K562 (cell line): ENCODE measurements around the gene ZNF106. TPM values are rescaled to one million over a fixed set of nuclear protein-coding genes. Genes with fewer than 3 reads are reported as not detected.
A peak's percentile ranks its signal among the peaks of the same experiment; 100 is the strongest.

Experiments
- ATF3 ChIP-seq, 2 experiments: fragments of 450-650 bp in 1 of 2; sonication (generic) in 1 of 2; formaldehyde crosslinking in 1 of 2; IDR thresholded peaks in 1 of 2; conservative IDR thresholded peaks in 1 of 2; 2 replicates each; pipeline versions ENCODE4 v1.6.1 to v1.8.1; 2016 to 2023; ENCODE audit warnings: mild to moderate bottlenecking in 2 of 2, moderate library complexity in 2 of 2, inconsistent platforms in 1 of 2, missing genetic modification reagents in 1 of 2
- CHD2 ChIP-seq: IDR thresholded peaks from 2 replicates; pipeline ENCODE4 v1.6.1; 2011; ENCODE audit warnings: low read depth, low read length
- KDM1A ChIP-seq, 2 experiments: fragments of 450-650 bp; IDR thresholded peaks; 2 replicates each; pipeline ENCODE4 v1.6.1; 2016; ENCODE audit warnings: mild to moderate bottlenecking in 2 of 2
- MIER1 ChIP-seq: fragments of 450-650 bp; IDR thresholded peaks from 2 replicates; pipeline ENCODE4 v1.6.1; 2016; ENCODE audit warnings: antibody characterized with exemption, mild to moderate bottlenecking, low read depth
- NFRKB ChIP-seq: fragments of 450-650 bp; IDR thresholded peaks from 2 replicates; pipeline ENCODE4 v1.6.1; 2016; ENCODE audit warnings: low read depth
- POLR2A ChIP-seq: fragments of 450-650 bp; conservative IDR thresholded peaks from 2 replicates; pipeline ENCODE4 v1.6.1; 2016
- TEAD4 ChIP-seq, 2 experiments: sonication (generic) in 1 of 2; formaldehyde crosslinking in 1 of 2; IDR thresholded peaks; 2 replicates each; pipeline versions ENCODE4 v1.6.1 to v1.8.0; 2012 to 2022; ENCODE audit warnings: borderline replicate concordance in 1 of 2, inconsistent platforms in 1 of 2, low read length in 1 of 2, mild to moderate bottlenecking in 1 of 2, missing genetic modification reagents in 1 of 2
- polyA plus RNA-seq, 8 experiments: library from polyadenylated mRNA; depleted of rRNA in 4 of 8; stranded (reverse) in 5 of 8; unstranded in 3 of 8; fragments of >200 nt; fragmentation: Nextera tagmentation in 2 of 8; fragmentation: Illumina TruSeq in 1 of 8; extraction: Ambion mirVana in 2 of 8; extraction: Trizol in 1 of 8; gene quantifications; 2 replicates each; pipeline versions ENCODE4 v1.2.1 to v1.2.3, GENCODE V29; 2011 to 2014; ENCODE audit warnings: inconsistent platforms in 1 of 8, missing spikeins in 1 of 8
- total RNA-seq, 7 experiments: library from RNA; depleted of rRNA in 6 of 7; stranded (reverse); fragments of >200 nt in 6 of 7; fragmentation: Illumina TruSeq in 2 of 7; extraction: Trizol in 2 of 7; gene quantifications; 2 replicates each; pipeline versions ENCODE4 v1.2.1 to v1.2.3, GENCODE V29; 2011 to 2021; ENCODE audit warnings: low replicate concordance in 1 of 7
- TF ChIP-seq, protein P1 (sequence below): sonication (generic); formaldehyde crosslinking; IDR thresholded peaks from 2 replicates; pipeline ENCODE4 v1.8.1; 2023; ENCODE audit warnings: mild to moderate bottlenecking, missing genetic modification reagents
- TF ChIP-seq, protein P2 (sequence below): sonication (generic); formaldehyde crosslinking; IDR thresholded peaks from 2 replicates; pipeline ENCODE4 v1.8.1; 2022; ENCODE audit warnings: missing genetic modification reagents
- TF ChIP-seq, protein P3 (sequence below), 2 experiments: fragments of 450-650 bp in 1 of 2; sonication (generic) in 1 of 2; formaldehyde crosslinking in 1 of 2; IDR thresholded peaks; 2 replicates each; pipeline versions ENCODE4 v1.7.1 to v1.9.0; 2016 to 2022; ENCODE audit warnings: inconsistent platforms in 1 of 2, mild to moderate bottlenecking in 1 of 2, missing genetic modification reagents in 1 of 2
- TF ChIP-seq, protein P4 (sequence below), 2 experiments: fragments of 450-650 bp in 1 of 2; sonication (generic) in 1 of 2; formaldehyde crosslinking; conservative IDR thresholded peaks; 2 replicates each; pipeline versions ENCODE4 v1.4.0 to v1.8.1; 2020 to 2022; ENCODE audit warnings: mild to moderate bottlenecking in 1 of 2, missing genetic modification reagents in 1 of 2

The ZNF106 gene
- total and polyA plus RNA-seq, 9 of the 15 experiments (the other 6 are each of a cell fraction or from before 2014, with no cell fraction given), result 14.4 to 55.3 (median 33.7) TPM

- TF ChIP-seq, protein P1, sequence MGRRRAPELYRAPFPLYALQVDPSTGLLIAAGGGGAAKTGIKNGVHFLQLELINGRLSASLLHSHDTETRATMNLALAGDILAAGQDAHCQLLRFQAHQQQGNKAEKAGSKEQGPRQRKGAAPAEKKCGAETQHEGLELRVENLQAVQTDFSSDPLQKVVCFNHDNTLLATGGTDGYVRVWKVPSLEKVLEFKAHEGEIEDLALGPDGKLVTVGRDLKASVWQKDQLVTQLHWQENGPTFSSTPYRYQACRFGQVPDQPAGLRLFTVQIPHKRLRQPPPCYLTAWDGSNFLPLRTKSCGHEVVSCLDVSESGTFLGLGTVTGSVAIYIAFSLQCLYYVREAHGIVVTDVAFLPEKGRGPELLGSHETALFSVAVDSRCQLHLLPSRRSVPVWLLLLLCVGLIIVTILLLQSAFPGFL (CRISPR knock-in tag), result 0 out of 2 replicates have a peak, but pooled peaks have one; percentile 69
- TF ChIP-seq CHD2, result no peak
- TF ChIP-seq, protein P2, sequence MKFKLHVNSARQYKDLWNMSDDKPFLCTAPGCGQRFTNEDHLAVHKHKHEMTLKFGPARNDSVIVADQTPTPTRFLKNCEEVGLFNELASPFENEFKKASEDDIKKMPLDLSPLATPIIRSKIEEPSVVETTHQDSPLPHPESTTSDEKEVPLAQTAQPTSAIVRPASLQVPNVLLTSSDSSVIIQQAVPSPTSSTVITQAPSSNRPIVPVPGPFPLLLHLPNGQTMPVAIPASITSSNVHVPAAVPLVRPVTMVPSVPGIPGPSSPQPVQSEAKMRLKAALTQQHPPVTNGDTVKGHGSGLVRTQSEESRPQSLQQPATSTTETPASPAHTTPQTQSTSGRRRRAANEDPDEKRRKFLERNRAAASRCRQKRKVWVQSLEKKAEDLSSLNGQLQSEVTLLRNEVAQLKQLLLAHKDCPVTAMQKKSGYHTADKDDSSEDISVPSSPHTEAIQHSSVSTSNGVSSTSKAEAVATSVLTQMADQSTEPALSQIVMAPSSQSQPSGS (CRISPR knock-in tag), result no peak
- no peak for TF ChIP-seq ATF3 (IDR thresholded peaks at IDR 0.05)
- peak; percentile 70; the same call in 1 of the 2 replicates for TF ChIP-seq ATF3 (CRISPR knock-in tag; conservative IDR thresholded peaks at IDR 0.05)
- TF ChIP-seq KDM1A (IDR thresholded peaks at IDR 0.05), result no peak
- TF ChIP-seq, protein P3, sequence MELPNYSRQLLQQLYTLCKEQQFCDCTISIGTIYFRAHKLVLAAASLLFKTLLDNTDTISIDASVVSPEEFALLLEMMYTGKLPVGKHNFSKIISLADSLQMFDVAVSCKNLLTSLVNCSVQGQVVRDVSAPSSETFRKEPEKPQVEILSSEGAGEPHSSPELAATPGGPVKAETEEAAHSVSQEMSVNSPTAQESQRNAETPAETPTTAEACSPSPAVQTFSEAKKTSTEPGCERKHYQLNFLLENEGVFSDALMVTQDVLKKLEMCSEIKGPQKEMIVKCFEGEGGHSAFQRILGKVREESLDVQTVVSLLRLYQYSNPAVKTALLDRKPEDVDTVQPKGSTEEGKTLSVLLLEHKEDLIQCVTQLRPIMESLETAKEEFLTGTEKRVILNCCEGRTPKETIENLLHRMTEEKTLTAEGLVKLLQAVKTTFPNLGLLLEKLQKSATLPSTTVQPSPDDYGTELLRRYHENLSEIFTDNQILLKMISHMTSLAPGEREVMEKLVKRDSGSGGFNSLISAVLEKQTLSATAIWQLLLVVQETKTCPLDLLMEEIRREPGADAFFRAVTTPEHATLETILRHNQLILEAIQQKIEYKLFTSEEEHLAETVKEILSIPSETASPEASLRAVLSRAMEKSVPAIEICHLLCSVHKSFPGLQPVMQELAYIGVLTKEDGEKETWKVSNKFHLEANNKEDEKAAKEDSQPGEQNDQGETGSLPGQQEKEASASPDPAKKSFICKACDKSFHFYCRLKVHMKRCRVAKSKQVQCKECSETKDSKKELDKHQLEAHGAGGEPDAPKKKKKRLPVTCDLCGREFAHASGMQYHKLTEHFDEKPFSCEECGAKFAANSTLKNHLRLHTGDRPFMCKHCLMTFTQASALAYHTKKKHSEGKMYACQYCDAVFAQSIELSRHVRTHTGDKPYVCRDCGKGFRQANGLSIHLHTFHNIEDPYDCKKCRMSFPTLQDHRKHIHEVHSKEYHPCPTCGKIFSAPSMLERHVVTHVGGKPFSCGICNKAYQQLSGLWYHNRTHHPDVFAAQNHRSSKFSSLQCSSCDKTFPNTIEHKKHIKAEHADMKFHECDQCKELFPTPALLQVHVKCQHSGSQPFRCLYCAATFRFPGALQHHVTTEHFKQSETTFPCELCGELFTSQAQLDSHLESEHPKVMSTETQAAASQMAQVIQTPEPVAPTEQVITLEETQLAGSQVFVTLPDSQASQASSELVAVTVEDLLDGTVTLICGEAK (IDR thresholded peaks at IDR 0.05), result peak; percentile 100
- TF ChIP-seq, protein P3 (CRISPR knock-in tag; IDR thresholded peaks at IDR 0.05), result peak; percentile 100
- peak; percentile 58 for TF ChIP-seq TEAD4 (IDR thresholded peaks at IDR 0.05; ENCODE audit: low read length)
- no peak for TF ChIP-seq TEAD4 (CRISPR knock-in tag; IDR thresholded peaks at IDR 0.05; ENCODE audit: borderline replicate concordance)
- peak; percentile 31; the same call in 1 of the 2 replicates for TF ChIP-seq MIER1
- TF ChIP-seq, protein P4, sequence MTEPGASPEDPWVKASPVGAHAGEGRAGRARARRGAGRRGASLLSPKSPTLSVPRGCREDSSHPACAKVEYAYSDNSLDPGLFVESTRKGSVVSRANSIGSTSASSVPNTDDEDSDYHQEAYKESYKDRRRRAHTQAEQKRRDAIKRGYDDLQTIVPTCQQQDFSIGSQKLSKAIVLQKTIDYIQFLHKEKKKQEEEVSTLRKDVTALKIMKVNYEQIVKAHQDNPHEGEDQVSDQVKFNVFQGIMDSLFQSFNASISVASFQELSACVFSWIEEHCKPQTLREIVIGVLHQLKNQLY (CRISPR knock-in tag; conservative IDR thresholded peaks at IDR 0.05), result no peak
- TF ChIP-seq NFRKB, result peak; percentile 99
- peak; percentile 89 for TF ChIP-seq POLR2A
Observed at GRCh38 chr15:42490671-42491538, at the start of gene ZNF106 (continued).
